ENCODE data around the gene HBS1L.

The HBS1L gene

DNA sequence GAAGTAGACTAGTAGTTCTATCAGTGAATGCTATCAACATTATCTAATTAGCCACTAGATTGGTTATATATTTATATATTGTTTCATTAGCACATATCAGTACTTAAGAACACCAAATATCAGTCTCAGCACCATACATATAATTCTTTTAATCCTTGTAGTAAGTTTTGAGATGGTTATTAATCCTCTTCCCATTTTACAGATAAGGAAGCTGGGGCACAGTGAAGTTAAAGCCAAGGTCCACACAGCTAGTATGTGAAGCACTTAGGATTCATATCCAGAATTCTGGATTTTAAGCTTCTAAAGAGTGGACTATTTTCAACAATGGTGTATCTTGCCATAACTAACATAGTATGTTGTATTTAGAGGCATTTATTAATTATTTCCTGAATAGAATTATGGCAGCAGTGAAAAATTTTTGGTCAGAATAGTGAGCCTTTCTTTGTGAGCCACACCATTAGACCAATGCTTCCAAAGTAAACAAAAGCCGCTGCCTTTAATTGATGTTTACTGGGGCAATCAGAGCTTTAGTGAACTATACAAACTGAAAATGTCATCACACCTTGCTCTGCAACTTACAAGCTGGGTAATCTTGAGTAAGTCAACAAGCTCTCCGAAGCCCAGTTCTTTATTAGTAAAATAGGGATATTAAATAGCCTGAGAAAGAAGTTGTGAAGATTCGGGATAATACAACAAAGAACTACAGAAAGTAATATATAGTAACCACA is 41.9 kb upstream of the HBS1L start:
- H3K4ac ChIP-seq (ENCODE audit: low read depth, low read length), result no peak overlapping the region
- no peaks in the 10 kb centered on the region for H3K36me3 ChIP-seq (ENCODE audit: control insufficient read depth in 1 of 2, insufficient read depth in 2 of 2, low read length in 2 of 2)
- no peak overlapping the region for H2BK5ac ChIP-seq (ENCODE audit: low read depth, low read length, poor library complexity)
- no peaks in the 10 kb centered on the region for H3K4me1 ChIP-seq (ENCODE audit: control insufficient read depth in 1 of 2, insufficient read depth in 2 of 2, low read length in 2 of 2)
- no peak overlapping the region for H2AFZ ChIP-seq (ENCODE audit: insufficient read depth, low read length, poor library complexity)
- H4K91ac ChIP-seq (ENCODE audit: low read depth, low read length), result no peak overlapping the region
- no CpG with 5 or more reads among the region's 3 CpGs for WGBS (ENCODE audit: extremely low coverage, insufficient coverage, insufficient read length)
- H3K9me3 ChIP-seq (ENCODE audit: insufficient read depth, low read depth, low read length), result no peaks in the 10 kb centered on the region
- no peak overlapping the region for H3K14ac ChIP-seq (ENCODE audit: low read length)
- H3K79me1 ChIP-seq (ENCODE audit: low read length), result no peaks in the 10 kb centered on the region
- no peak overlapping the region for H3K18ac ChIP-seq (ENCODE audit: low read length)
- no peaks in the 10 kb centered on the region for H3K79me2 ChIP-seq (ENCODE audit: control insufficient read depth, insufficient read depth, low read length, poor library complexity)
- no peak overlapping the region for H3K27ac ChIP-seq (ENCODE audit: low read depth, low read length)
- H4K12ac ChIP-seq (ENCODE audit: low read depth, low read length), result no peak overlapping the region
- H4K8ac ChIP-seq (ENCODE audit: low read depth, low read length), result no peak overlapping the region
- no peak overlapping the region for H2BK12ac ChIP-seq (ENCODE audit: low read length)
- H2BK120ac ChIP-seq (ENCODE audit: insufficient read depth, low read length, poor library complexity), result no peak overlapping the region
- H3K23ac ChIP-seq (ENCODE audit: low read length), result no peak overlapping the region
- H3K27me3 ChIP-seq (ENCODE audit: insufficient read depth, low read length), result no peaks in the 10 kb centered on the region
- no peak overlapping the region for H3K4me3 ChIP-seq (ENCODE audit: low read depth, low read length)
- DNase-seq, result no peak
- H3K9ac ChIP-seq (ENCODE audit: low read length), result no peak overlapping the region
- no peak overlapping the region for H3K4me2 ChIP-seq (ENCODE audit: low read length)
- H2AK5ac ChIP-seq (ENCODE audit: low read length), result no peak overlapping the region

DNA sequence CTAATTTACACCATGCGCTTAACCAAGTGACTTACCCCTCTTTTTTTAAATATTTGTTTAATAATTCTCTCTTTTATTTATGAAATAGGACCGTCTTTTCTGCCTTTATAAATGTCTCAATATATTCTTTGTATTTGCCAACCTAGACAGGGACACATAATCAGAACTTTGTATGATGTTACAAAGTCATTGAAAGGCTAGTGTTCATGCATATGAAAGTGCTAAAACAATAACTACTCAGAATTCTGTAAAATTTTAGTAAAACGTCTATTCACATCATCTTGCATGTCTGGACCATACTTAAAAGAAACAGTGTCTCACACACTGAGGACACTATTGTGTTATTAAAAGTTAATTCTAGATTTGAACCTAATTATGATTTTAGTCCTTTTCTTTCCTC is 41.1 kb upstream of the HBS1L start:
- H3K79me2 ChIP-seq (ENCODE audit: control insufficient read depth, insufficient read depth, low read length, poor library complexity), result no peaks in the 10 kb centered on the region
- no peak overlapping the region for H3K9ac ChIP-seq (ENCODE audit: low read length)
- H3K27me3 ChIP-seq (ENCODE audit: insufficient read depth, low read length), result no peaks in the 10 kb centered on the region
- no peaks in the 10 kb centered on the region for H3K79me1 ChIP-seq (ENCODE audit: low read length)
- no peak for DNase-seq
- no peak overlapping the region for H4K12ac ChIP-seq (ENCODE audit: low read depth, low read length)
- no peak overlapping the region for H3K14ac ChIP-seq (ENCODE audit: low read length)
- no peak overlapping the region for H3K27ac ChIP-seq (ENCODE audit: low read depth, low read length)
- H3K18ac ChIP-seq (ENCODE audit: low read length), result no peak overlapping the region
- H2AFZ ChIP-seq (ENCODE audit: insufficient read depth, low read length, poor library complexity), result no peak overlapping the region
- no peak overlapping the region for H3K4me3 ChIP-seq (ENCODE audit: low read depth, low read length)
- H3K9me3 ChIP-seq (ENCODE audit: insufficient read depth, low read depth, low read length), result no peaks in the 10 kb centered on the region
- no peaks in the 10 kb centered on the region for H3K36me3 ChIP-seq (ENCODE audit: control insufficient read depth in 1 of 2, insufficient read depth in 2 of 2, low read length in 2 of 2)
- H3K4me2 ChIP-seq (ENCODE audit: low read length), result no peak overlapping the region
- no peak overlapping the region for H2AK5ac ChIP-seq (ENCODE audit: low read length)
- no peak overlapping the region for H2BK12ac ChIP-seq (ENCODE audit: low read length)
- no CpG with 5 or more reads among the region's 3 CpGs for WGBS (ENCODE audit: extremely low coverage, insufficient coverage, insufficient read length)
- H4K91ac ChIP-seq (ENCODE audit: low read depth, low read length), result no peak overlapping the region
- H3K23ac ChIP-seq (ENCODE audit: low read length), result no peak overlapping the region
- no peaks in the 10 kb centered on the region for H3K4me1 ChIP-seq (ENCODE audit: control insufficient read depth in 1 of 2, insufficient read depth in 2 of 2, low read length in 2 of 2)
- H2BK120ac ChIP-seq (ENCODE audit: insufficient read depth, low read length, poor library complexity), result no peak overlapping the region
- H3K4ac ChIP-seq (ENCODE audit: low read depth, low read length), result no peak overlapping the region
- H2BK5ac ChIP-seq (ENCODE audit: low read depth, low read length, poor library complexity), result no peak overlapping the region
- H4K8ac ChIP-seq (ENCODE audit: low read depth, low read length), result no peak overlapping the region

DNA sequence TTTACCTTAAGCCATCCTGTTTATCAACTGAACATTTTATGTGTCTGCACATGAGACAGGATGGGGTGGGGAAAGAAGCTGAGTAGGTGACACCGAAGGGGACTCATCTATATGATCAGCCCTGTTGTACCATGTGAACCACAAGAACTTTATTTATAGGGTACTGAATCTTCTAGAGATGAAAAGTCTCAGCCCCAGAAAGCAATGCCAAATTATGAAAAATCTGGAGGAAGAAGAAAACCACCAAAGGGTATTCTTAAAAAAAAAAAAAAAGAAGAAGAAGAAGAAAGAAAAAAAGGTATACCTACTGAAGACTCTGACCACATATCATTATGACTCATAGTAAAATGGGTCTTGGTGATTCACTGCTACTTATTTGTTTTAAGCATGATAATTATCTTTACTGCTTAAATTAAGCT is 39.8 kb upstream of the HBS1L start:
- Histone ChIP-seq H2BK12ac (ENCODE audit: low read length) (no peak overlapping the region), H3K18ac (ENCODE audit: low read length) (no peak overlapping the region), H3K4ac (ENCODE audit: low read depth, low read length) (no peak overlapping the region), H4K91ac (ENCODE audit: low read depth, low read length) (no peak overlapping the region), H3K4me3 (ENCODE audit: low read depth, low read length) (no peak overlapping the region), H3K79me1 (ENCODE audit: low read length) (no peaks in the 10 kb centered on the region), H3K9ac (ENCODE audit: low read length) (no peak overlapping the region), H2AK5ac (ENCODE audit: low read length) (no peak overlapping the region), H3K27me3 (ENCODE audit: insufficient read depth, low read length) (no peaks in the 10 kb centered on the region), H4K8ac (ENCODE audit: low read depth, low read length) (no peak overlapping the region), H2AFZ (ENCODE audit: insufficient read depth, low read length, poor library complexity) (no peak overlapping the region), H3K4me1 (ENCODE audit: control insufficient read depth in 1 of 2, insufficient read depth in 2 of 2, low read length in 2 of 2) (no peaks in the 10 kb centered on the region), H3K36me3 (ENCODE audit: control insufficient read depth in 1 of 2, insufficient read depth in 2 of 2, low read length in 2 of 2) (no peaks in the 10 kb centered on the region), H3K79me2 (ENCODE audit: control insufficient read depth, insufficient read depth, low read length, poor library complexity) (no peaks in the 10 kb centered on the region), H4K12ac (ENCODE audit: low read depth, low read length) (no peak overlapping the region), H3K4me2 (ENCODE audit: low read length) (no peak overlapping the region), H3K14ac (ENCODE audit: low read length) (no peak overlapping the region), H2BK5ac (ENCODE audit: low read depth, low read length, poor library complexity) (no peak overlapping the region), H2BK120ac (ENCODE audit: insufficient read depth, low read length, poor library complexity) (no peak overlapping the region), H3K9me3 (ENCODE audit: insufficient read depth, low read depth, low read length) (no peaks in the 10 kb centered on the region), H3K23ac (ENCODE audit: low read length) (no peak overlapping the region), H3K27ac (ENCODE audit: low read depth, low read length) (no peak overlapping the region)
- DNase-seq, result no peak
- no CpG with 5 or more reads among the region's 1 CpG for WGBS (ENCODE audit: extremely low coverage, insufficient coverage, insufficient read length)

DNA sequence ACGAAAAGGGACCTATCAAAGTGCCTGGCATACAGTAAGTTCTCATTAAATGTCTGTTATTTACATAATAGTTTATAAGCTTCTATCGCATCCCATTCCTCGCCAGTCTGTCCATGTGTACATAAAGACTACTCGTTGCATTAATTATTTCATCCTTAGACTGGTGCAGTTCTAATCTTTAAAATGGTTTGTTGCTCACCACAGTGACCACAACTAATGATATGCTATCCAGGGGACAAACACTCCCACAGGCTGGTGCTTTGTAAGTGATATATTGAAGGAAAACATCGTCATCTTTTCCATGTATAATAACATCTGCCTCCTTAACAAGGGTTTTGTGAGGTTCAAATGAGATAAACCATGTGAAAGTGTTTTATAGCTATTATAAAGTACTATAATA is 39.0 kb upstream of the HBS1L start:
- Histone ChIP-seq H3K9ac (ENCODE audit: low read length) (no peak overlapping the region), H2BK12ac (ENCODE audit: low read length) (no peak overlapping the region), H4K12ac (ENCODE audit: low read depth, low read length) (no peak overlapping the region), H3K79me1 (ENCODE audit: low read length) (no peaks in the 10 kb centered on the region), H3K36me3 (ENCODE audit: control insufficient read depth in 1 of 2, insufficient read depth in 2 of 2, low read length in 2 of 2) (no peaks in the 10 kb centered on the region), H2BK120ac (ENCODE audit: insufficient read depth, low read length, poor library complexity) (no peak overlapping the region), H2BK5ac (ENCODE audit: low read depth, low read length, poor library complexity) (no peak overlapping the region), H3K9me3 (ENCODE audit: insufficient read depth, low read depth, low read length) (no peaks in the 10 kb centered on the region), H3K27me3 (ENCODE audit: insufficient read depth, low read length) (no peaks in the 10 kb centered on the region), H4K91ac (ENCODE audit: low read depth, low read length) (no peak overlapping the region), H3K4ac (ENCODE audit: low read depth, low read length) (no peak overlapping the region), H3K79me2 (ENCODE audit: control insufficient read depth, insufficient read depth, low read length, poor library complexity) (no peaks in the 10 kb centered on the region), H3K4me2 (ENCODE audit: low read length) (no peak overlapping the region), H2AK5ac (ENCODE audit: low read length) (no peak overlapping the region), H4K8ac (ENCODE audit: low read depth, low read length) (no peak overlapping the region), H2AFZ (ENCODE audit: insufficient read depth, low read length, poor library complexity) (no peak overlapping the region), H3K14ac (ENCODE audit: low read length) (no peak overlapping the region), H3K18ac (ENCODE audit: low read length) (no peak overlapping the region), H3K4me1 (ENCODE audit: control insufficient read depth in 1 of 2, insufficient read depth in 2 of 2, low read length in 2 of 2) (no peaks in the 10 kb centered on the region), H3K23ac (ENCODE audit: low read length) (no peak overlapping the region), H3K4me3 (ENCODE audit: low read depth, low read length) (no peak overlapping the region), H3K27ac (ENCODE audit: low read depth, low read length) (no peak overlapping the region)
- DNase-seq, result no peak
- WGBS (ENCODE audit: extremely low coverage, insufficient coverage, insufficient read length), result no CpG with 5 or more reads among the region's 5 CpGs

Measured in trophoblast cell (in vitro differentiated cells and primary cell).